ENCODE data around the gene ATG7.

DNA sequence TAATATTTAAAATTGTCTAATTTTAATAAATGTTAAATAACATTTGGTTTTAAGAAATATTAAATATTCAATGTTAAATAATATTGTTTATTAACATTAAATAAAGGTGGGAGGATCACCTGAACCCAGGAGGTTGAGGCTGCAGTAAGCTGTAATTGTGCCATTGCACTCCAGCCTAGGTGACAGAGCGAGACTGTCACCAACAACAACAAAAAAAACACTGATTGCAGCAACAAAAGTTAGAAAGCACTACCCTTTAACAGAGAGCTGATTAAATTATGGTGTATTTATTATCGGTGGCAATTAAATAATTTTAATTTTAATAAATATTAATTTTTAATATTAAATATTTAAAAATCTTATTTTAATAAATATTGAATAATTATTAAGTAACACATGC, 152.1 kb downstream of the ATG7 start:
- TF ChIP-seq, protein P1, sequence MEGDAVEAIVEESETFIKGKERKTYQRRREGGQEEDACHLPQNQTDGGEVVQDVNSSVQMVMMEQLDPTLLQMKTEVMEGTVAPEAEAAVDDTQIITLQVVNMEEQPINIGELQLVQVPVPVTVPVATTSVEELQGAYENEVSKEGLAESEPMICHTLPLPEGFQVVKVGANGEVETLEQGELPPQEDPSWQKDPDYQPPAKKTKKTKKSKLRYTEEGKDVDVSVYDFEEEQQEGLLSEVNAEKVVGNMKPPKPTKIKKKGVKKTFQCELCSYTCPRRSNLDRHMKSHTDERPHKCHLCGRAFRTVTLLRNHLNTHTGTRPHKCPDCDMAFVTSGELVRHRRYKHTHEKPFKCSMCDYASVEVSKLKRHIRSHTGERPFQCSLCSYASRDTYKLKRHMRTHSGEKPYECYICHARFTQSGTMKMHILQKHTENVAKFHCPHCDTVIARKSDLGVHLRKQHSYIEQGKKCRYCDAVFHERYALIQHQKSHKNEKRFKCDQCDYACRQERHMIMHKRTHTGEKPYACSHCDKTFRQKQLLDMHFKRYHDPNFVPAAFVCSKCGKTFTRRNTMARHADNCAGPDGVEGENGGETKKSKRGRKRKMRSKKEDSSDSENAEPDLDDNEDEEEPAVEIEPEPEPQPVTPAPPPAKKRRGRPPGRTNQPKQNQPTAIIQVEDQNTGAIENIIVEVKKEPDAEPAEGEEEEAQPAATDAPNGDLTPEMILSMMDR (IDR thresholded peaks at IDR 0.05; ENCODE audit: borderline replicate concordance, extremely low read depth, low read length, poor library complexity, severe bottlenecking) = no peak
- no peak for TF ChIP-seq EZH2 (IDR thresholded peaks at IDR 0.05; ENCODE audit: borderline replicate concordance, low read depth, low read length, severe bottlenecking)
